ENCODE measurements around the gene NR1D1. TPM values are rescaled to one million over a fixed set of nuclear protein-coding genes. Genes with fewer than 3 reads are reported as not detected.

The NR1D1 gene
- total and polyA plus RNA-seq, 2 of the 8 experiments (the other 6 are each of a cell fraction or from before 2014, with no cell fraction given) = 1.5 to 4.6 TPM

GRCh38 chr17:40058186-40058784 is 42.1 kb downstream of the NR1D1 start (continued):
- TF ChIP-seq ATF2 (IDR thresholded peaks at IDR 0.05; ENCODE audit: low read length) = no peak

All from H1 (cell line).